ENCODE measurements around the gene IL36A.

Gene IL36A

DNA sequence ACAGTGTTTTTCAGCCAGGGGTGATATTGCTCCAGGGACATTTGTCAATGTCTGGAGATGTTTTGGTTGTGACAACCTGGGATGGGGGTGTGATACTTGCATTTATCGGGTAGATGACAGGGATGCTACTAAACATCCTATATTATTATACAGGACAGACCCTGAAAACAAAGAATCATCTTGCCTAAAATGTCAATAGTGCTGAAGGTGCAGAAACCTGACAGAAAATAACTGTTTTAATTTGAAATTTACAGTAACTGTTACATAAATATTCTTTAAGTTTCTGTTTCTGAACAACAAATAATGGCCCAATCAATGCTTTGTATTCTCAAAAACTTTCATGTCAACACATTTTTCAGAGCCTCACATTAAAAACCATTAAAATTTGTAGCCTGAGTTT is 2.0 kb downstream of the IL36A start:
- no peak for DNase-seq (ENCODE audit: low spot score)

DNA sequence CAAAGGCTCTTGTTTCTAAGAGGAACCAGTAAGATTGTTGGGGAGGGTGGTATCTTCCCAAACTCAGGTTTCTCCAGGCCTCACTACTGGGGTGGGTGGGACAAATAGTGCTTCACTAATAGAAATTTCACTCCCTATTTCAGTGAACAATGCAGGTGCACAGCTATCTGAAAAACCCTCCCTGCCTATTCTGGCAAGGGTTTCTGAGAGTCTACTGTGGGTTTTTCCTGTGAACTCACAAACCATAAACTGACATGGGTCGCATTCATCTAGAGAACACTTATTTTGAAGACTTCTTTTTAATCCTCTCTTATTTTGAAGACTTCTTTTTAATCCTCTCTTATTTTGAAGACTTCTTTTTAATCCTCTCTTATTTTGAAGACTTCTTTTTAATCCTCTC is 4.4 kb downstream of the IL36A start:
- no peak for DNase-seq (ENCODE audit: low spot score)

DNA sequence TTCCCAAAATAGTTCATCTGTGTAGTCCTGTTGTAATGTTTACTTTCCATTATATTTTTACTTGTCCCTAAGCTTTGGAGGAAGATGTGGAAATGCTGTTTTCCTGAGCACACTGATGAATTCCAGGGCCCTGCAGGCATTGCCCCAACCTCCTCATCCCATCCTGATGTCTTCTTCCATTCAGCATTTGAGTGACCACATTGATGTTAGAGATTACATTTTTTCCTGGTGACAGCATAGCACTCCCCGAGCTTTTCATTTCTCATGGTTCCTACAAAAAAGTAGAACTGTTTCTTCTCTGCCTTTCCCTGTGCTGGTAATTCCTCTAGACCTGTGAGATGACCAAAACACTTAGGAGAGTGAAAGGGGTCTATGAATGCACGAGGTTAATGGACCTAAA is 4.8 kb downstream of the IL36A start:
- DNase-seq (ENCODE audit: low spot score), result no peak

DNA sequence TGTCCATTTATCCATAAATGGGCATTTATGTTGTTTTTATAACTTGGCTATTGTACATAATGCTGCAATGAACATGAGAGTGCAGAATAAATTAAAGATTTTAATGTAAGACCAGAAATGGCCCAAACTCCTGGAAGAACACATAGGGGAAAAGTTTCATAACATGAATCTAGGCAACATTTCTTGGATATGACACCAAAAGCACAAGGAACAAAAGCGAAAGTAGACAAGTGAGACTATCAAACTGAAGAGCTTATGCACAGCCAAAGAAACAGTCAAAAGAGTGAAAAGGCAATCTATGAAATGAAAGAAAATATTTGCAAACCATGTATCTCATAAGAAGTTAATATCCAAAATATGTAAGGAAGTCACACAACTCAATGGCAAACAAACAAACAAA is 5.8 kb downstream of the IL36A start:
- no peak for DNase-seq (ENCODE audit: low spot score)

DNA sequence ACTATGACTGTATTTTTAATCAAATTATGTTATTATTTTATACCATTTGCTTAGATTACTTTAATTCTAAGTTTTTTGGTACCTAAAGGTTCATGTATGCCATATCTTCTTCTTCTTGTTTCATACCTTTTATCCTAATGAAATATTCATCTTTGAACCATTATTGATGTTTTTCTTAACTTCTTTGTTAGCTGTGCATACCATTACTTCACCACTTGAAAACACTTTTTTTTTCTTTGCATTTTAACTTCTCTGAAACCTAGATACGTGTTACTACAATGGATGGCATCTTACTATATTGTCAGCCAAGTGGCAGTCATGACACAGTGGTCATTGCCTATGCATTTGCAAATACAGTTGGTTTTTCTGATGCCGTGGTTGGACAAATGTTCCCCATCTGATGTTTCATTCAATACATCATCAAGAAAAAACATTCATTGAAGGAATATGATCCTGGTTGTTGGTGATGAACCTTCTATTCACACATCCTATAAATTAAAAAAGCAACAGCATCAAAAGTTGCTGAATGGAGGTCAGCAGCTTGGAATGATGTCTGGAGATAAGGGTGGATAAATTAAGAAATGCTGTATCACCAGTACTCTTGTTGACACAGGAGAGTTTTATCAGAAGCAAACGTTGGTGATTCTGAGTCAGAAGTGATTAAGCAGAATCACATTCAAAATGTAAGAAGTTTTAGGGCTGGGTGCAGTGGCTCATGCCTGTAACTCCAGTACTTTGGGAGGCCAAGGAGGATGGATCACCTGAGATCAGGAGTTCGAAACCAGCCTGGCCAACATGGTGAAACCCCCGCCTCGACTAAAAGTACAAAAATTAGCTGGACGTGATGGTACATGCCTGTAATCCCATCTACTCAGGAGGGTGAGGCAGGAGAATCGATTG is 7.4 kb downstream of the IL36A start:
- no peak for DNase-seq (ENCODE audit: low spot score)

DNA sequence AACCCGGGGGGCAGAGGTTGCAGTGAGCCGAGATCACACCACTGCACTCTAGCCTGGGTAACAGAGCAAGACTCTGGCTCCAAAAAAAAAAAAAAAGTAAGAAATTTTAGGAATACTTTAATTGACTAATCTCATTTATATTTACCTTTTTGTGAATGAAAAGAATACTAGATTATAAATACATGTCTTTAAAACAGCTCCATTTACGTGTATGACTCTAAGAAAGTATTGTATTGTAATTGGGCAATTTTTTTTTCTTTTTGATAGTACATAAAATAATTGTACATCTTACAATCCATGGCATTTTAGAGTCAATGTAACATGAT is 8.0 kb downstream of the IL36A start:
- no peak for DNase-seq (ENCODE audit: low spot score)

DNA sequence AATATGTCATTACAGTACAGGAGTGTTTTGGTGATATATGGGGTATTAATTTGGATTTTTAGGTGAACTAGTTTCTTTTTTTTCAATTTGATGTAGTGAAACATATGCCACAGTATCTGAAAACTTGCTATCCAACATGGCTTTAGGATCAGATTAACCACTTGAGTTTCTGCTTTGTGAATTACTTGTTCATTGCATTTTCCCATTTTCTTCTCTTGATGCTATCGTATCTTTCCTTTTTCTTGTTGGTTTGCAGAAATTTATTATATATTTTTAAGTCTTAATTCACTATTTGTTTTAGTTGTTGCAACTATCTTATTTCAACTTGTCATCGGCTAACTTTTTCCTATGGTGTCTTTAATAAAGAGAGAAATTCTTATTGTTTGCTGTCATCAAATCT is 8.8 kb downstream of the IL36A start:
- no peak for DNase-seq (ENCODE audit: low spot score)

DNA sequence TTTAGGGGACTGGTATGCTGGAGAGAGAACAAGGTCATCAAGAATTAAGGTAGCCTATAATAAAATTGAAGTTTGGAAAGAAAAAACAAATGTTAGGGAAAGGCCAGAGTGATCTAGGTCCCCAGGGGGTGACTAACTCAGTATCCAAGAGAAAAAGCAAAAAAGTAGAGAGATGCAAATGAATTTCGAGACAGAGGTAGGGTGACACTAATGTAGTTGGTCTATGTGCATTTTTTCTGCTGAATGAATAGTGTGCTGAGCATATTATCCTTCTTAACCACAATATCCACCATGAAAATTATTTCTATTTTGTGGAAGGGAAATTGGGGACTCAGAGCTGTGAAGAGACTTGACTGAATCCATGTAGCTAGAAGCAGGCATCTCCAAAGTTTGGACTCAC is 9.8 kb downstream of the IL36A start:
- no peak for DNase-seq (ENCODE audit: low spot score)

DNA sequence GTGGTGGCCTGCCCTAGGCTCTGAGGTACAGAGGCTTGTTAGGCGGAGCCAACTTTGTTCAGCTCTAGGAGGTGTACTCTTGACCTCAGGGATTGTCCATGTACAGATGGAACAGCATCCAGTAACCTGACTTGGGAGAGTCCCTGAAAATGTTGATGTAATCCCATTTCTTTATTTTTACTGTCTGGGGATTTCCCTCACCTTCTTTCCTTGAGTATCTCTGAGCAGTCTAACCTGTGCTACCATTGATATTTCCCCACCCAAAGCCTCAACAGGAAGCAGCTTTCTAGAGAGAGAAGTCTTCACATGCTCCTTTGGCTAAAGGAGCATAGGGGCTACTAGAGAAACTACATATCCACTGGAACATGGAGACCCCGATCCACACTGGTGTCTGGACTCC is 10.4 kb downstream of the IL36A start:
- DNase-seq (ENCODE audit: low spot score), result no peak

DNA sequence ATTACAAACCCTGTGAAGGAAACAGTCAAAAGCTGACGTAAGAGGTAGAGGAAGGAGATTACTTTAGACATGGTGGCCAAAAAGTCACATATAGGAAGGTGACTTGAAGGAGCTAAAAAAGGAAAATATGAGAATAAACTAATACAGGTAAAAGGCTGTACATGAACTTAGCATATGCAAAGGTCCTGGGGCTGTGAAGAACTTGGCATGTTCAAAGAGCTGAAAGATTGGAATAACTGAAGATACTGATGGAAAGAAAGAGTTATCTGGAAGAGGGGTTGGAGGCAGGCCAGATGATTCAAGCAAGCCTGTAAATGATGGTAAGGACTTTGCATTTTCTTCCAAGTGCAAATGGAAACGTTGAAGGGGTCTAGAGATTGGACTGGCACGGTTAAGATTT is 13.2 kb downstream of the IL36A start:
- no peak for DNase-seq (ENCODE audit: low spot score)

DNA sequence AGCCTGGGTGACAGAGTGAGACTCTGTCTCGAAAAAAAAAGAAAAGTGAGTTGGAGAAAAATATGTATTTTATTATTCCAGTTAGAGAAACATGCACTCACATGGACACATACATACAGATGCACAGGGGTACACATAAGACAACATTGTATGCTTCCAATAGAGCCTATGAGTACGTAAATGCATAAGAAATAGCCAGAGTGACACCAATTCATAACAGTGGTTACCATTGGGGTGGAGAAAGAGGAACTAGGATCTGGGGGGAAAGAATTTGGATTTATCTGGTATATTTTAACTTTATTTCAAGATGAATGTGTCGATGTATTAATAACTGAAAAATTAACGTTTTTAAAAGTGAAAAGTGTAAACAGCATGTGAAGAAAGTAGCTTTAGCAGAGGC is 16.1 kb downstream of the IL36A start:
- no peak for DNase-seq (ENCODE audit: low spot score)

DNA sequence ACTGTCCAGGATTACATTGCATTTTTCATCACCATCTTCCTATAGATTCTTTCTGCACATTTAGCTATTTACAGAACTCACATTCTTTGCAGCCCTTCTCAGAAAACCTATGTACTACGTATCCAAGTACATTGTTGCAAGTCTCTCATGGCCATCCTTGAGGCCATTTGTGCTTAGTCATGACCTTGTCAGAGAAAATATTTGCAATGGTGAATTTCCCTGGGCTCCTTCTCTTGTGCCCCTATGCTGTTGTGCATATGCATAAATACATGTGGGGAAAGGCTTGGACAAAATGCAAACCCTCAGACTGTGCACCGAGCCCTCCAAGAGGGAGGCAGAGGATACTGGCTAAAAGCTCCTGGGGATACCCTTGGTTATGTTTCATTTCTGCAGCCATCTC is 19.5 kb downstream of the IL36A start:
- DNase-seq (ENCODE audit: low spot score), result no peak

DNA sequence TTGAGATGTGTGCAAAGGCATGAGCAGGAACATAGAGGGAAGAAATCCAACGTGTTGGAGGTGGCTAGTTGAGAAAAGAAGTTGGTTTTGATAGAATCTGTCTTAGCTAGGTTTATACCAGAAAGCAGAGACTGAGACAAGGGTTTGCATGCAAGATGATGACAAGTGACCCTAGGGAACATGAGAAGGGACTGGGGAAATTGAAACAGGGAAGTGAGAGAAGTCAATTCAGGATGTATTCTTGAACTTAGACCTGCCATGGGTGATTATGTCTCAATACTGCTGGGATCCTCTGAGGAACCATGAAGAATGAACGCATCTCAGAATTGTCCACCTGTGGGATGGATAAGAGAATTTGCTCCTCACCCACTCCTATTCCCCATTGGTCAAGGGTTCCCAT is 20.5 kb downstream of the IL36A start:
- DNase-seq (ENCODE audit: low spot score), result no peak

DNA sequence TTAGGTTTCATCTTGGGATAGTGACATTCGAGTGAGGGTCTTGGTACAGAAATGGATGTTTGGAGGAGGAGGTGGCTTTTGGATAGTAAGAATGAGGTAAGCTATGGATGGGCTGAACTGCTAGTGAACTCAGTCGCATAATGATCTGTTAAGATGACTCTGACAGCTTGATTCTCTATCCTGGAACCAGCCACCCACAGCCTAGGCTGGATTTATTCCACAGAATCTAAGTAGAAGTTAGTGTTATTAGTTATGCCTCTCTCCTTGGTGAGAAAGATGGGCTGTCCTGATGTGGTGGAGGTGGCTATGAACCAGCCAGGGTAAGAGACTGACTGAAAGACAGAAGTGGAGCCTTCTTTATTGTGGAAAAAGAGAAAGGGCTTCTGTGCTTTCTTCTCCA is 22.4 kb downstream of the IL36A start:
- no peak for DNase-seq (ENCODE audit: low spot score)

DNA sequence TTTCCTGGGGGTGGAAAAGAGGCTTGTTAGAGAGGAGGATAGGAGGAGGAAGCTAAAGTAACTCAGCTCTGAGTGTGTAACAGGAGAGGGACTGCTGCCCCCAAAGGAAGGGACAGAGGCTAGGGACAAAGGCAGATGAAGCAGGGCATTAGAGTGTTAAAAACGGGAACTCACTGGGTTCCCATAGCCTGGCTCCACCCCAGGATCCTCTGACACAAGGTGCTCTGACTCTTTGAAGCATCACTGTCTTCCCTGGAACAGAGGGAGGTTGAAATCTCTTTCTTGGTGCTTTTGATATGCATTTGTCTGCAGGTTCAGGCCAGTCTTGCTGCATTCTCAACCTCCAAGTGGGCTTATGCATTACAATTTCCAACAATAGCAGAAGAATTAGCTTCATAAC is 22.9 kb downstream of the IL36A start:
- DNase-seq (ENCODE audit: low spot score), result no peak

DNA sequence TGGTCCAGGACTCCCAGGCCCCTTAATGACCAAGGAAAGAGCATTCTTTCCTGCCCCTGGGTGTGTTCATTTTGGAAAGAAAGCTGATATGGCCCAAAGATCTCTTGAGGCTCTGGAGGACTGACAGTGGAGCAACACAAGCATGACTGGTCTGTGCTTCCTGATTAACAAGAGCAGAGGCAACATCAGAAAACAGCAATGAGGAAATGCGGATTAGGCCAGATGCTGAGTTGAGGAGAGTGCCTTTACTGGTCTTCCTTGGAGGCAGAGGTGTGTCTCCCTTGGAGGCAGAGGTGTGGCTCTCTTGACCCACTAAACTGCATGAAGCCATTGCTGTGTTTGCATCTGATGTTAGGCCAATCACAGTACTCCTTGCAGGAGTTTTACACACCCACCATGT is 27.5 kb downstream of the IL36A start:
- no peak for DNase-seq (ENCODE audit: low spot score)

DNA sequence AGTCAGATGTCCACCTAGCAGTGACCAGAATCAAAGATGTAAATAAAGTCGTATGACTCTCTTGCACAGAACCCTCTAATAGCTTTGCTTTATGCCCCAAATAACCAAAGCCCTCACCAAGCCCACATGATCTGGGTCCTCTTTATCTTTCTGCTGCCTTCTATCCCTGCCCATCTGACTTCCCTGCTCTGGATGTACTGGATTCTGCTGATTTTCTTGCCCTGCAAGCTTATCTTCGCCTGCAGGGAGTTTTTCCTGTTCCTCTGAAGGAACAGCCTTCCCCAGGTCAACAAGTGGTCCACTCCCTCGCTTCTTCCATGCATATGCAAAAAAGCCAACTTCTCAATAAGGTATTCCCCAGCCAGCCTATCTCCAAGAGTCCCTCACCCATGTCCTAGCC is 28.8 kb downstream of the IL36A start:
- DNase-seq (ENCODE audit: low spot score), result no peak

DNA sequence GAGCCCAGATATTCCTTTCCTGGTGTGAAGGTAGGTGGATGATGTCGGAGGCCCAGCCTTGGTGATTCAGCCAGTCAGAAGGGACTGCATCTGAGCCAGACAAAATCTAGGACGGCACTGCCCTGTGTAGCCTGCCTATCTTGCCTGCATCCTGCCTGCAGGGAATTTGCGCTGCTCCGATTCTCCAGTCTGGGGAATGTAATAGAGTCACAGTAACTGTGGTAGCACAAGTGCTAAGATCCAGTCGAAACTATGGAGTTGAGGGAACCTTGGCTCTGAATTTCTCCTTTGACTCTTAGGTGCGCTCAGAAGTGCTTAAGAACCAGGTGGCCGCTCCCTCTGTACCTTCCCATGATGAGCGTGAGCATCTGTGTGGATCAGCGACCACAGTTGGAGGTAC is 31.5 kb downstream of the IL36A start:
- no peak for DNase-seq (ENCODE audit: low spot score)

DNA sequence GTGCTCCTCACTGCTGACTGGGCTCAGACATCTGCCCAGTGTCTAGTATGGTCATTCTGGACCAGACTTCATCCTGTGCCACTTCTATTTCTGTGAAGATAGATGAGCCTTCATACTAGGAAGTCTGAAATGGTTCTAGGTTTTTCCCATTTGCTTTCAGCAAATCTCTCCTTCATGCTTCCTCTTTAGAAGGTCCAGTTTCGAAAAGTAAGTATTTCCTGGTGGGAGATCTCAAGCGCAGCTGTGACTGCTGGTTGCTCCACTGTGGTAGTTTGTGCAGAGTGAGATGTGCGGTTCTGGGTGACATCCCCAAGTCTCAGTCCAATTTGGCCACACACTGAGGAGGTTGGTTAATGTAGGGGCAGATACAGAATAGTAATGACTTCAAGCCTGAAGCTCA is 33.0 kb downstream of the IL36A start:
- DNase-seq (ENCODE audit: low spot score), result no peak

DNA sequence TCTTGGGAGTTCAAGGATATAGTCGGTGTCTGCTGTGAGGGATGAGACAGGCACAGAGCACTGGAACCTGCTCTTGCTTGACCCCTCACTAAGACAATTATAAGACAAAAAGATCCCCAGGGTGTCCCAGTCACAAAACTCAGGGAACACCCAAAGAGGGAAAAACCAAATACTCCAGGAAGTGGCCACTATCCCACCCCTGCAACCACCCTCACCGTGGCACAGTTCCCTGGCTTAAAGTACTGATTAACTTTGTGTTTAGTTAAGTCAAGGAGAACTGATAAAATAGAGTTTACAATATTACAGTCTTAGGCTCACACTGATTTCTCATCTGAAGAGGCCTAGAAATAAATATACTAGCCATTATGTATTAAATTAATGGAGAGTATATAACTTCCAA is 33.9 kb downstream of the IL36A start:
- no peak for DNase-seq (ENCODE audit: low spot score)

DNA sequence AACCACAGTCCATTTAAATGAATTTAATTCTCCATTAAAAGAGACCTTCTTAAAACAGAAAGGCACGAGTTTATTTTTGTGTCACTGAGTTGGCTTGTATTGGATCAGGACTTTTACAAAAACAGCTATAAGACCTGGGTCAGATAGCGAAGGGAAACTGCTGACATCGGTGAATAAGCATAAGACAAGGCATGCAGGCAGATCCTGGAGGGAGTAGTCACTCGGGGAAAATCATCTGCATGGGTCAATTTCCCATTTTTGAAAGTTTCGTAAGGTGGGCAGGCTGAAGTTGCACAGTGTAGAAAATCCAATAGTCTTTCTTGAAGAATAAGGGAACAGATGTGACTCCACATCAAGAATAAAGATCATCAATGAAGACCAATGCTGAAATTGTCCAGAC is 34.5 kb downstream of the IL36A start:
- no peak for DNase-seq (ENCODE audit: low spot score)

DNA sequence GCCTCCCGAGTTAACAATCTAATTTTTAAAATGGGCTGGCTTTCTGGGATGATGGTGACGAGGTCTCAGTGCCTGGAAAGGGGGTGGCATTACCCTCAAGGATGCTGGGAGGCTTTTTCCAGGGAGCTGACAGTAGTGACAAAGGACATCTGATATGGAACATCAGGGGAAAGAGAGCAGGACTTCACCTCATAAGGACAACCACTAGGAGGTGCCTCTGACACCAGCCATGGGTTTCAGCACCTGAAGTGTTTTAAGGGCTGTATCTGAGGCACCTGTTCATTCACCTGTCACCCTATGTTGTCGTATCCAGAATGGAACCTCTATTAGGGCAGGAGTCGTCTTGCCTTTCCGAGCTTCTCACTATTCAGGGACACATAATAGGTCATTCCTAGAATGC is 36.6 kb downstream of the IL36A start:
- no peak for DNase-seq (ENCODE audit: low spot score)

DNA sequence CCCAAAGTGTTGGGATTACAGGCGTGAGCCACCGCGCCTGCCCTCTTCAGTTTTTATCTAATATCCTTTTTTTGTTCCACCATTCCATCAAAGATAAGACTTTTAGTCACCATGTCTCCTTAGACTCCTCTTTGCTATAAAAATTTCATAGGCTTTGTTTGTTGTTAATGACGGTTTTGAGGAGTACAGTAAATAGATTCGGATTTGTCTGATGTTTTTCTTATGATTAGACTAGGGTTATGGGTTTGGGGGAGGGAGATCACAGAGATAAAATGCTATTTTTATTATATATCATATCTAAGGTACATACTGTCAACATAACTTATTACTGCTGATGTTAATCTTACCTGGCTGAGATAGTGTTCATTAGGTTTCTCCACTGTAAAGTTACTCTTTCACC is 41.2 kb downstream of the IL36A start:
- no peak for DNase-seq (ENCODE audit: low spot score)

Measured in HuH-7.5 (cell line).